AG09319 (cell line): ENCODE measurements around the gene LDHB.
"Not testable (repeated sequence)": the region's sequence is repeated elsewhere in the genome, so short reads cannot be mapped to it uniquely, and the experiment has no call there.

ENCODE experiments used
- DNase-seq: peaks from one replicate; pipeline ENCODE4 v3.0.0-alpha.2; 2010; ENCODE audit warnings: low read depth; ENCODE audit errors: extremely low read depth
- TF ChIP-seq, protein P1 (sequence below): IDR thresholded peaks from 2 replicates; pipeline ENCODE4 v1.5.1; 2011; ENCODE audit warnings: low read depth, mild to moderate bottlenecking, inconsistent platforms, low read length, moderate library complexity

LDHB gene

DNA sequence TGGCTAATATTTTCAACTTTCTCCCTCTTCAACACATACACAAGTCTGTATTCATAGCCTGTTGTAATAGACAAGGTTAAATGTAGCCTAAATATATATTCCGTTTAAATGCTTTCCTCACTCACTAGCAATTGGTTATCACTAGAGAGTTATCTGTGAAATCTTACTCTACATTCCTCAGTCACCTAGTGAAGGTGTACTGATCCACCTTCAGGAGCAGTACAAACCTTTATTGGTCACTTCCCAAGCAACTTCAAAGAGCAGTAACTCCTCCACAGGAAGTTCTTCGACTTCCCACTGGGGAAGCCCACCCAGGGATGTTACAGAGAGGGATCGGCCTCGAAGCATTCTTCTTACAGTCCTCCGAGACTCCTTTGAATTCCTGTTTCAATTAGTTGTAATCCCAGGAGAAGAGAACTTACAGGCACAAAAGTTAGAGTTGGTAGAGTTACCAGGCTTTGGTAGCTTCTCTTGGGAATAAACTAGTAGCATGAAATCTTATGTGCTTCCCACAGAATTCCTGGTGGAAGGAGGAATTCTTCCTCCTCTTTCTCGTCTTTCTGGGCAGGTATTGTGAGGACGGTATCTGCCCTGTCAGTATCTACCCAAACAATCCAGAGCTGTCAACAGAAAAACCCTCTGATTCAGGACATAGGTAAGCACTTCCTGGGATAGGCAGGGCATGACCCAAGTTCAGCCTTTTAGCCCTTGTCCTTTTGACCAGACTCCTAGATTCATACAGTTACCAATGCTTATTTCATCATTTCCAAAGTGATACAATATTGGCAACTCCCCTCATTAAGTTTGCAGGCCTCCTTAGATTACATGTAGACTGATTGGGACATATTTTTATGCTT lies 53.2 kb downstream of the LDHB start, which contains the start of gene GYS2:
Gene GYS2, minus strand, starts transcription at position 603 of the 857 bp plus-strand sequence. Its CDS starts 255 bp downstream, at position 348.
- no peak for DNase-seq
- TF ChIP-seq, protein P1, sequence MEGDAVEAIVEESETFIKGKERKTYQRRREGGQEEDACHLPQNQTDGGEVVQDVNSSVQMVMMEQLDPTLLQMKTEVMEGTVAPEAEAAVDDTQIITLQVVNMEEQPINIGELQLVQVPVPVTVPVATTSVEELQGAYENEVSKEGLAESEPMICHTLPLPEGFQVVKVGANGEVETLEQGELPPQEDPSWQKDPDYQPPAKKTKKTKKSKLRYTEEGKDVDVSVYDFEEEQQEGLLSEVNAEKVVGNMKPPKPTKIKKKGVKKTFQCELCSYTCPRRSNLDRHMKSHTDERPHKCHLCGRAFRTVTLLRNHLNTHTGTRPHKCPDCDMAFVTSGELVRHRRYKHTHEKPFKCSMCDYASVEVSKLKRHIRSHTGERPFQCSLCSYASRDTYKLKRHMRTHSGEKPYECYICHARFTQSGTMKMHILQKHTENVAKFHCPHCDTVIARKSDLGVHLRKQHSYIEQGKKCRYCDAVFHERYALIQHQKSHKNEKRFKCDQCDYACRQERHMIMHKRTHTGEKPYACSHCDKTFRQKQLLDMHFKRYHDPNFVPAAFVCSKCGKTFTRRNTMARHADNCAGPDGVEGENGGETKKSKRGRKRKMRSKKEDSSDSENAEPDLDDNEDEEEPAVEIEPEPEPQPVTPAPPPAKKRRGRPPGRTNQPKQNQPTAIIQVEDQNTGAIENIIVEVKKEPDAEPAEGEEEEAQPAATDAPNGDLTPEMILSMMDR: no peak

DNA sequence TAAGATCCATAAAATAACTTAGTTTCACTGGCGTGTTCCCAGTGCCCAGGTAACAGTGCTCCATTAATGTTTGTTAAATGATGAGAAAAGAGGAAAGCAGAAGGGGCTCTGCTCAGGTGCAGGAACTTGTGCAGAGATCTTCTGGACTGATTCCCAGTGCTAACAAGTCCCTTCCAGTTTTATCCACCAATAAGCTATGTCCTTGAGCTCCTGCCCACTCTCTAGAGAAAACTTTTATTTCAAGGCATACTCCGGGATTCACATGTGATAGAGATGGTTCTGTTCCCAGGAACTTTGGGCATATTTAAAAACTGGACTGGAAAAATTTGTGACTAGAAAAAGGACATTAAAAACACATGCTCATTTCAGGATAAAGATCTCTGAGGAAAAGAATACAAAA lies 54.9 kb downstream of the LDHB start:
- TF ChIP-seq, protein P1: no peak
- DNase-seq: no peak

DNA sequence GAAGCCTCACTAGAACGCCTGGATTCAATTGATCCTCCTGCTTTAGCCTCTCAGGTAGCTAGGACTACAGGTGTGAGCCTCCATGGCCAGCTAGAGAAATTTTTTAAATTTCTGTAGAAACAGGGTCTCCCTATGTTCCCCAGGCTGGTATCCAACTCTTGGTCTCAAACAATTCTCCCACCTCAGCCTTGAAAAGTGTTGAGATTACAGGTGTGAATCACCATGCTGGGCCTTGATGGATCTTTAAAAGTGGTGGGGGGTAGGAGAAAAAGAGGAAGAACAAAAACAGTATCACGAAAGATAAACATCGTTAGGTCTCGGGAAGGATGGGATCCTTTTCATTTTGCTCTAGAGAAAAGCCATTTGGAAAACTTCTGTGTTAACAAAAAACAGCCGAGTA lies 57.4 kb downstream of the LDHB start:
- TF ChIP-seq, protein P1: no peak

DNA sequence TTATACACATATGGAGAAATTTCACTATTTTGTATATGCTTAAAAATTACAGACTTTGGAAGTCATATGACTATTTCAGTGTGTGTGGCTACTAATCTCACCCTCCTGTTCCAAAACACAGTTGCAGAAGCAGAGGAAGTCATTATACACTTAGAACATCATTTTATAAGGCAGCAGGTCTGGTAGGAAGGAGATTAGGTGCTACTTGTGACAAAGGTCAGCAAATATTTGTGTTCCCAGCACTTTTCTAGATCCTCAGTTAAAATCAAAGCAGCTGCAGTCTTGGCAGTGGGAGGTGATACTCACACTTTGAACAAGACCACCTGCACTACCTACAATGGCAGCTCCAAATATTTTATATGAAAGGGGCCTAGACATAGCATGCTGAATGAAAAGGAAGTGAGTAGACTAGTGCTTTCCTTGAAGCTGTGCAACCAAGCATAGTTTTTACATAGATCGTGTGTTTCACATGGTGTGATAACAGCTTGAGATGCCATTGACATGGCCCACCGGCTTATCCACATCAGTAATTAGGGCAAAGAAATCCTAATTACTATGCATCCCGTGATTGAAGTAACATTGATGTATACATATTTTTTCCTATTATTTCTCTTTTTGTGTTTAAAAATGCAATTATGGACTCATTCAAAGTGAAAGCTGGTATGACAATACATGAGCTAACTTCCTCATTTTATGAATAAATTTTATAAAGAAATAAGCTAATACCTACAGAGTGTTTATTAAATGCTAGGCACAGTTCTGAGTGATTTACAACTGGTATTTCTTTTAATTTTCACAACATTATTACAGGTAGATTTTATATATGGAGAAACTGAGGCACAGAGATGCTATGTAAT lies 58.3 kb downstream of the LDHB start:
- TF ChIP-seq, protein P1: no peak
- no peak for DNase-seq

More for the DNA sequence above, 57.4 kb downstream of the LDHB start:
- DNase-seq: no peak

DNA sequence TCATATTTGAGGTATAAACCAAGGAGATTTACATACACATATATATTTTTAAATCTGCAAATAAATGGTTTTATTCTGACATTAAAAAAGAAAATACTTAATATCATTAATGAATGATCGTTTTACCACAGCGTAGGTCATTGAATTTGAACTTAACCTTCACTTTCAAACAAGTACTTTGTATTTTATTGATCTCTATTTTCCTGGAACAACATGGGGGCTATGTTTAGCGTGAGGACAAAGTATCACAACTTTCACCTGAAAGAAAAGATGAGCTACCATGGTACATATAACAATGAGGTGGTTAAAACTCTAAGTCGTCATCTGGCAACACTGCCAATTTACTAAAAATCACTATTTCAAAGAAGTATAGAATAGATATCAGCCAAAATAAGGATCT lies 59.0 kb downstream of the LDHB start:
- DNase-seq: no peak
- TF ChIP-seq, protein P1: no peak

DNA sequence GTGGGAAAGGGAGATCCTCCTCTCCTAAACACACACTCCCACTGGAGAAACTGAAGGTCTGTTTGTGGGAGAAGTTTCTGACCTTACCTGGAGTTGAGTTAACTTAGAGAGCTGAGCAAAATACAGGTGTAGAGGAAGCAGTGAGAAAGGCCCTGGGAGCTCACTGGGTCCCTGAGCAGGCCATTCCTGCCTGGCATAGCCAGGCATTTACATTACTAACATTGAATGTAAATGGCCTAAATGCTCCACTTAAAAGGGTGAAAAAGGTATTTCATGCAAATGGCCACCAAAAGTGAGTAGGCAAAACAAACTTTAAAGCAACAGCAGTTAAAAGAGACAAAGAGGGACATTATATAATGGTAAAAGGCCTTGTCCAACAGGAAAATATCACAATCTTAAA lies 62.3 kb downstream of the LDHB start:
- not testable (repeated sequence) for DNase-seq

DNA sequence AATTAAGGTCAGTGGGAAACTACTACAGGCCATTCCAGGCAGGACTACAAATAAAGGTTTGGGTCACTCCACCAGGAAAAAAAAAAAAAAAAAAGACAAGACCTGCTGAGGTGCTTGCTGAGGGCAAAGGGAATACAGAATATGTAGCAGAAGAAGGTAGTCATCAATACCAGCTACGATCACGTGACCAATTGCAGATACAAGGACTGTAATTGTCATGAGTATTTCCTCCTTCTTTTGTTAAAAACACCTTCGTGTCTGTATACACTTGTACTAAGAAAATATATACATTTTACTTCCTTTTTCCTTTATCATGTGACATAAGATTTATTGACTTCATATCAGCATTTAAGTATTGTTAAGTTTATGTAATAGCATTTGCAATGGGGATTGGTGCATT lies 72.2 kb downstream of the LDHB start:
- TF ChIP-seq, protein P1: no peak
- no peak for DNase-seq
